Measurements from ENCODE around the gene REPIN1. TPM values are rescaled to one million over a fixed set of nuclear protein-coding genes. Genes with fewer than 3 reads are reported as not detected.

The REPIN1 gene
- total and polyA plus RNA-seq, 9 of the 15 experiments (the other 6 are each of a cell fraction or from before 2014, with no cell fraction given): 8.1 to 283 (median 94.3) TPM

GRCh38 chr7:150356265-150356897 is 12.2 kb upstream of the REPIN1 start (continued):
- TF ChIP-seq BRCA1 (IDR thresholded peaks at IDR 0.05) (no peak), BRCA1 (CRISPR knock-in tag; IDR thresholded peaks at IDR 0.05) (no peak), ILF3 (IDR thresholded peaks at IDR 0.05; ENCODE audit: borderline replicate concordance) (0 out of 2 replicates have a peak, but pooled peaks have one; percentile 71), CHD4 (IDR thresholded peaks at IDR 0.05; ENCODE audit: insufficient read depth, insufficient replicate concordance, low read depth, low read length, poor library complexity, severe bottlenecking) (peak; percentile 56), ZC3H8 (IDR thresholded peaks at IDR 0.05) (no peak), PBX2 (CRISPR knock-in tag; IDR thresholded peaks at IDR 0.05; ENCODE audit: low read depth) (no peak), PBX2 (tag; conservative IDR thresholded peaks at IDR 0.05; ENCODE audit: low read depth) (0 out of 2 replicates have a peak, but pooled peaks have one; percentile 11)
- TF ChIP-seq, protein P1, sequence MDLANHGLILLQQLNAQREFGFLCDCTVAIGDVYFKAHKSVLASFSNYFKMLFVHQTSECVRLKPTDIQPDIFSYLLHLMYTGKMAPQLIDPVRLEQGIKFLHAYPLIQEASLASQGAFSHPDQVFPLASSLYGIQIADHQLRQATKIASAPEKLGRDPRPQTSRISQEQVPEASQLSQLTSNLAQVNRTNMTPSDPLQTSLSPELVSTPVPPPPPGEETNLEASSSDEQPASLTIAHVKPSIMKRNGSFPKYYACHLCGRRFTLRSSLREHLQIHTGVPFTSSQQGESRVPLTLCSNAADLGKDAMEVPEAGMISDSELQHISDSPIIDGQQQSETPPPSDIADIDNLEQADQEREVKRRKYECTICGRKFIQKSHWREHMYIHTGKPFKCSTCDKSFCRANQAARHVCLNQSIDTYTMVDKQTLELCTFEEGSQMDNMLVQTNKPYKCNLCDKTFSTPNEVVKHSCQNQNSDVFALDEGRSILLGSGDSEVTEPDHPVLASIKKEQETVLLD (IDR thresholded peaks at IDR 0.05): 0 out of 2 replicates have a peak, but pooled peaks have one; percentile 36

Measured in K562 (cell line).